HepG2 (cell line): ENCODE data around the gene TMEM9. TPM values are rescaled to one million over a fixed set of nuclear protein-coding genes. Genes with fewer than 3 reads are reported as not detected.

Experiments
- ATAC-seq: fragments of 200-7000 bp; cut with Tn5 transposase; 3 replicates; pipeline ENCODE4 v1.9.1; 2020; ENCODE audit warnings: mild to moderate bottlenecking, moderate library complexity
- BruUV-seq: library from RNA; stranded (reverse); fragments of 400-500 nt; replicated peaks from 2 replicates; lab custom pipeline; 2021; lab: Mats Ljungman, UMichigan
- CTCF ChIA-PET: fragments of 300-600 bp; formaldehyde crosslinking; extraction: SDS; loops from one replicate; lab custom pipeline; 2021; ENCODE audit warnings: low total read pairs, inconsistent platforms, low intra/inter-chr PET ratio; lab: Yijun Ruan, JAX
- POLR2A ChIA-PET: fragments of 350-600 bp; sonication (Branson Sonifier 250); formaldehyde crosslinking; loops from one replicate; lab custom pipeline; 2020; ENCODE audit warnings: antibody characterized with exemption, inconsistent platforms; lab: Yijun Ruan, JAX
- DNase-seq: peaks from one replicate; pipeline ENCODE4 v3.0.0-alpha.2; 2015; ENCODE audit warnings: low spot score
- FAIRE-seq: peaks from 3 replicates; lab custom pipeline; 2011; peaks lifted over from hg19 to GRCh38; lab: Jason Lieb, UNC
- H2AFZ ChIP-seq: one replicate; pipeline ENCODE4 v1.6.1; 2011; ENCODE audit warnings: low read length, inconsistent platforms
- H3K27ac ChIP-seq: fragments of 300-600 bp; 3 replicates; pipeline ENCODE4 v1.8.0; 2011; ENCODE audit warnings: mixed run types, mild to moderate bottlenecking, mixed read lengths, low read length, inconsistent platforms; ENCODE audit not compliant: insufficient read depth; ENCODE audit errors: extremely low read length
- H3K27me3 ChIP-seq, 2 experiments: fragments of 200-600 bp in 1 of 2; 2 replicates in 1 of 2; 3 replicates in 1 of 2; pipeline versions ENCODE4 v1.6.0 to v1.8.0; 2011; ENCODE audit warnings: low read length in 2 of 2, mild to moderate bottlenecking in 2 of 2, moderate library complexity in 2 of 2, inconsistent platforms in 1 of 2; ENCODE audit not compliant: insufficient read depth in 2 of 2, control insufficient read depth in 1 of 2
- H3K36me3 ChIP-seq, 2 experiments: fragments of 200-600 bp in 1 of 2; replicated peaks in 1 of 2; 2 replicates in 1 of 2; 3 replicates in 1 of 2; pipeline versions ENCODE4 v1.5.1 to v1.8.0; 2011; ENCODE audit warnings: low read length in 2 of 2, inconsistent platforms in 1 of 2; ENCODE audit not compliant: insufficient read depth in 2 of 2, control insufficient read depth in 1 of 2
- H3K4me1 ChIP-seq: 2 replicates; pipeline ENCODE4 v1.5.1; 2012; ENCODE audit warnings: low read length, inconsistent platforms; ENCODE audit not compliant: insufficient read depth
- H3K4me2 ChIP-seq: 2 replicates; pipeline ENCODE4 v1.6.0; 2011; ENCODE audit warnings: low read depth, low read length, inconsistent platforms
- H3K4me3 ChIP-seq, 3 experiments: fragments of 200-600 bp in 1 of 3; sonication (generic), shearing (Covaris generic) in 1 of 3; replicated peaks in 1 of 3; 2 replicates each; pipeline ENCODE4 v1.5.1; 2011 to 2016; ENCODE audit warnings: low read length in 3 of 3, inconsistent platforms in 2 of 3, low read depth in 2 of 3, mild to moderate bottlenecking in 2 of 3, control low read depth in 1 of 3, mixed read lengths in 1 of 3; ENCODE audit not compliant: insufficient read depth in 1 of 3
- H3K79me2 ChIP-seq: one replicate; pipeline ENCODE4 v1.6.1; 2011; ENCODE audit warnings: low read length, inconsistent platforms; ENCODE audit not compliant: insufficient read depth
- H3K9ac ChIP-seq: 2 replicates; pipeline ENCODE4 v1.6.0; 2011; ENCODE audit warnings: mild to moderate bottlenecking, low read depth, low read length, inconsistent platforms; ENCODE audit not compliant: insufficient read depth
- H3K9me3 ChIP-seq: 2 replicates; pipeline ENCODE4 v1.5.1; 2012; ENCODE audit warnings: mild to moderate bottlenecking, low read length
- H4K20me1 ChIP-seq: 2 replicates; pipeline ENCODE4 v1.6.0; 2011; ENCODE audit warnings: inconsistent platforms, mild to moderate bottlenecking, low read length, moderate library complexity; ENCODE audit not compliant: insufficient read depth
- AKAP8 ChIP-seq: sonication (generic); formaldehyde crosslinking; IDR thresholded peaks from 2 replicates; pipeline ENCODE4 v1.5.1; 2020; ENCODE audit warnings: mild to moderate bottlenecking, missing genetic modification reagents
- CBX5 ChIP-seq: sonication (generic); formaldehyde crosslinking; IDR thresholded peaks from 2 replicates; pipeline ENCODE4 v1.4.0; 2020; ENCODE audit warnings: missing genetic modification reagents, borderline replicate concordance
- FOSL2 ChIP-seq: sonication (generic); formaldehyde crosslinking; IDR thresholded peaks from 2 replicates; pipeline ENCODE4 v1.4.0; 2020; ENCODE audit warnings: missing genetic modification reagents
- HNF4G ChIP-seq, 2 experiments: sonication (generic) in 1 of 2; formaldehyde crosslinking in 1 of 2; IDR thresholded peaks; 2 replicates each; pipeline versions ENCODE4 v1.4.0 to v1.6.1; 2011 to 2020; ENCODE audit warnings: borderline replicate concordance in 2 of 2, low read depth in 2 of 2, mild to moderate bottlenecking in 2 of 2, low read length in 1 of 2, missing genetic modification reagents in 1 of 2, moderate library complexity in 1 of 2
- SKIL ChIP-seq: sonication (generic); formaldehyde crosslinking; IDR thresholded peaks from 2 replicates; pipeline ENCODE4 v1.8.0; 2022; ENCODE audit warnings: missing genetic modification reagents, mild to moderate bottlenecking, moderate library complexity, borderline replicate concordance
- ZFP37 ChIP-seq: sonication (generic); formaldehyde crosslinking; IDR thresholded peaks from 2 replicates; pipeline ENCODE4 v1.4.0; 2020; ENCODE audit warnings: missing genetic modification reagents, borderline replicate concordance
- ZNF205 ChIP-seq: IDR thresholded peaks from 2 replicates; pipeline ENCODE4 v1.6.1; 2018; ENCODE audit warnings: missing biosample characterization, missing genetic modification reagents
- WGBS: methylation state at CpG from one replicate; pipeline ENCODE4 v1.1.6; 2017; ENCODE audit warnings: low lambda C conversion rate; 5-methylcytosine and 5-hydroxymethylcytosine counted together
- in situ Hi-C: cut with HindIII; loops from 2 replicates; pipeline ENCODE4 v1.10.0; 2017; ENCODE audit warnings: low pct_unique_long_range_greater_than_20kb; ENCODE audit not compliant: extremely low pct_ligation_motif_present
- intact Hi-C: fragments of 100-400 bp; cut with micrococcal nuclease; formaldehyde crosslinking; loops from one replicate; pipeline ENCODE4 v1.10.0; 2022; ENCODE audit not compliant: unreplicated experiment
- polyA plus RNA-seq, 8 experiments: library from polyadenylated mRNA; depleted of rRNA in 3 of 8; stranded (reverse) in 7 of 8; unstranded in 1 of 8; fragments of >200 nt; fragmentation: Illumina TruSeq in 4 of 8; extraction: Trizol in 4 of 8; gene quantifications; 2 replicates each; pipeline versions ENCODE4 v1.2.1 to v1.2.3, GENCODE V29; 2011 to 2016; ENCODE audit warnings: low read depth in 4 of 8, missing spikeins in 1 of 8, mixed read lengths in 1 of 8; ENCODE audit not compliant: insufficient read depth in 1 of 8
- total RNA-seq, 5 experiments: library from RNA; depleted of rRNA; stranded (reverse); fragments of >200 nt; fragmentation: Illumina TruSeq; extraction: Trizol; gene quantifications; 2 replicates each; pipeline ENCODE4 v1.2.3, GENCODE V29; 2016; ENCODE audit warnings: low read depth in 1 of 5

Gene TMEM9
- total and polyA plus RNA-seq, 2 of the 13 experiments (the other 11 are each of a cell fraction or from before 2014, with no cell fraction given), result 60.9 to 102 TPM

GRCh38 chr1:201147396-201148015 lies 6.8 kb downstream of the TMEM9 start:
- Histone ChIP-seq H3K27me3 (no peaks in the 10 kb centered on the region), H3K9me3 (no peaks in the 10 kb centered on the region), H4K20me1 (0 out of 2 replicates have a peak, but pooled peaks cover 4% of the 10 kb centered on the region), H3K4me1 (peaks cover 2% of the 10 kb centered on the region), H2AFZ (no peak overlapping the region), H3K9ac (no peak overlapping the region), H3K4me3 (no peak overlapping the region), H3K36me3 (peaks cover 32 to 91% of the 10 kb centered on the region in 2 experiments), H3K4me2 (no peak overlapping the region), H3K79me2 (no peaks in the 10 kb centered on the region), H3K27ac (no peak overlapping the region)
- ChIA-PET CTCF (no interaction called here), POLR2A (no interaction called here)
- TF ChIP-seq AKAP8 (CRISPR knock-in tag) (no peak), FOSL2 (CRISPR knock-in tag) (no peak), CBX5 (CRISPR knock-in tag) (no peak), HNF4G (IDR thresholded peaks at IDR 0.05; ENCODE audit: borderline replicate concordance, low read depth, low read length) (no peak), HNF4G (CRISPR knock-in tag; IDR thresholded peaks at IDR 0.05; ENCODE audit: borderline replicate concordance, low read depth) (no peak), SKIL (no peak), ZNF205 (CRISPR knock-in tag) (no peak), ZFP37 (no peak)
- WGBS, result 91% methylated on average over 12 of the region's 13 CpGs
- no TSS peak for BruUV-seq
- intact Hi-C loops, result no loop called here
- ATAC-seq, result no peak
- in situ Hi-C loops, result loop anchor here (5.0 kb wide), 1 partner anchor 70 kb away; no protein-coding TSS in a partner anchor
- FAIRE-seq, result no peak
- DNase-seq, result no peak
